OCI-LY1 (cell line): ENCODE data around the gene RELCH.

Source experiments
- H2AFZ ChIP-seq: fragments of 200-600 bp; sonication (generic), shearing (Covaris generic); 2 replicates; pipeline ENCODE4 v1.6.0; 2014; ENCODE audit warnings: antibody characterized with exemption, mild to moderate bottlenecking, low read length
- H3F3A ChIP-seq: fragments of 200-600 bp; sonication (generic), shearing (Covaris generic); 2 replicates; pipeline ENCODE4 v1.6.0; 2014; ENCODE audit warnings: mild to moderate bottlenecking, antibody characterized with exemption, low read length, moderate library complexity; ENCODE audit not compliant: insufficient read depth
- H3K27ac ChIP-seq: fragments of 200-600 bp; sonication (generic); 2 replicates; pipeline ENCODE4 v1.5.1; 2014; ENCODE audit warnings: low read length, mixed run types, mild to moderate bottlenecking, low read depth; ENCODE audit not compliant: poor library complexity, severe bottlenecking
- H3K27me3 ChIP-seq: fragments of 200-600 bp; sonication (generic); 2 replicates; pipeline ENCODE4 v1.6.0; 2014; ENCODE audit warnings: antibody characterized with exemption, mild to moderate bottlenecking, low read length, moderate library complexity; ENCODE audit not compliant: insufficient read depth
- H3K36me3 ChIP-seq: fragments of 200-600 bp; sonication (generic); 2 replicates; pipeline ENCODE4 v1.6.1; 2014; ENCODE audit warnings: mild to moderate bottlenecking, antibody characterized with exemption, low read length, moderate library complexity, mixed read lengths; ENCODE audit not compliant: insufficient read depth
- H3K4me1 ChIP-seq: fragments of 200-600 bp; sonication (generic); 2 replicates; pipeline ENCODE4 v1.5.1; 2014; ENCODE audit warnings: mild to moderate bottlenecking, low read length, moderate library complexity; ENCODE audit not compliant: insufficient read depth, severe bottlenecking
- H3K4me2 ChIP-seq: fragments of 200-600 bp; sonication (generic), shearing (Covaris generic); 2 replicates; pipeline ENCODE4 v1.6.1; 2014; ENCODE audit warnings: low read length
- H3K4me3 ChIP-seq: fragments of 200-600 bp; sonication (generic); 2 replicates; pipeline ENCODE4 v1.5.1; 2014; ENCODE audit warnings: low read length, low read depth, mild to moderate bottlenecking, mixed read lengths; ENCODE audit not compliant: poor library complexity, severe bottlenecking
- H3K79me2 ChIP-seq: fragments of 200-600 bp; shearing (Covaris generic); 2 replicates; pipeline ENCODE4 v1.6.1; 2016; ENCODE audit warnings: mixed run types, low read length, mixed read lengths; ENCODE audit not compliant: insufficient read depth
- H3K9ac ChIP-seq: fragments of 200-600 bp; sonication (generic), shearing (Covaris generic); 2 replicates; pipeline ENCODE4 v1.6.1; 2014; ENCODE audit warnings: mild to moderate bottlenecking, low read length, mixed read lengths
- H3K9me2 ChIP-seq: fragments of 200-600 bp; sonication (generic), shearing (Covaris generic); 2 replicates; pipeline ENCODE4 v1.6.1; 2014; ENCODE audit warnings: low read depth, mild to moderate bottlenecking, low read length, mixed read lengths
- H3K9me3 ChIP-seq: fragments of 200-600 bp; shearing (Covaris generic); 2 replicates; pipeline ENCODE4 v1.6.1; 2014; ENCODE audit warnings: low read length, mixed read lengths
- H4K20me1 ChIP-seq: fragments of 200-600 bp; sonication (generic), shearing (Covaris generic); 2 replicates; pipeline ENCODE4 v1.6.0; 2016; ENCODE audit warnings: mild to moderate bottlenecking, low read length; ENCODE audit not compliant: insufficient read depth
- CTCF ChIP-seq: fragments of 200-600 bp; sonication (generic), shearing (Covaris generic); IDR thresholded peaks from 2 replicates; pipeline ENCODE4 v1.5.1; 2017; ENCODE audit warnings: mild to moderate bottlenecking, antibody characterized with exemption, low read length, moderate library complexity, mixed read lengths
- EZH2 ChIP-seq: fragments of 200-600 bp; sonication (generic), shearing (Covaris generic); IDR thresholded peaks from 2 replicates; pipeline ENCODE4 v1.8.0; 2017; ENCODE audit warnings: borderline replicate concordance, mixed run types, mild to moderate bottlenecking, antibody characterized with exemption, low read length, moderate library complexity, mixed read lengths

Gene RELCH

GRCh38 chr18:62346333-62347088 lies 159.5 kb downstream of the RELCH start:
- Histone ChIP-seq H3K9me2 (no peaks in the 10 kb centered on the region), H4K20me1 (no peaks in the 10 kb centered on the region), H3K27ac (no peak overlapping the region)

GRCh38 chr18:62347089-62347506 lies 160.0 kb downstream of the RELCH start:
- Histone ChIP-seq H3K9me2 (no peaks in the 10 kb centered on the region), H3K4me3 (no peak overlapping the region), H3K4me2 (no peak overlapping the region), H3K9me3 (no peaks in the 10 kb centered on the region), H2AFZ (no peak overlapping the region), H3K36me3 (no peaks in the 10 kb centered on the region), H4K20me1 (no peaks in the 10 kb centered on the region), H3K79me2 (no peaks in the 10 kb centered on the region), H3F3A (no peaks in the 10 kb centered on the region), H3K27ac (no peak overlapping the region), H3K9ac (no peak overlapping the region), H3K27me3 (no peaks in the 10 kb centered on the region; the same call in 1 of the 2 replicates), H3K4me1 (no peaks in the 10 kb centered on the region)
- TF ChIP-seq EZH2 (no peak), CTCF (no peak)

More at GRCh38 chr18:62346333-62347088, 159.5 kb downstream of the RELCH start:
- Histone ChIP-seq H3K9me3 (no peaks in the 10 kb centered on the region), H3F3A (no peaks in the 10 kb centered on the region), H3K4me1 (no peaks in the 10 kb centered on the region), H3K36me3 (no peaks in the 10 kb centered on the region), H3K4me3 (no peak overlapping the region), H3K79me2 (no peaks in the 10 kb centered on the region), H3K27me3 (no peaks in the 10 kb centered on the region; the same call in 1 of the 2 replicates), H2AFZ (no peak overlapping the region), H3K4me2 (no peak overlapping the region), H3K9ac (no peak overlapping the region)
- TF ChIP-seq CTCF (no peak), EZH2 (no peak)

GRCh38 chr18:62348474-62348873 lies 161.4 kb downstream of the RELCH start:
- Histone ChIP-seq H3K9me3 (no peaks in the 10 kb centered on the region), H4K20me1 (no peaks in the 10 kb centered on the region), H3F3A (no peaks in the 10 kb centered on the region), H3K4me2 (no peak overlapping the region), H3K36me3 (no peaks in the 10 kb centered on the region), H3K9ac (no peak overlapping the region), H3K9me2 (no peaks in the 10 kb centered on the region), H3K4me1 (no peaks in the 10 kb centered on the region), H3K4me3 (no peak overlapping the region), H3K27ac (no peak overlapping the region), H2AFZ (no peak overlapping the region), H3K27me3 (no peaks in the 10 kb centered on the region; the same call in 1 of the 2 replicates), H3K79me2 (no peaks in the 10 kb centered on the region)
- TF ChIP-seq EZH2 (no peak), CTCF (no peak)
